ENCODE results near the gene NTSR1. TPM values are rescaled to one million over a fixed set of nuclear protein-coding genes. Genes with fewer than 3 reads are reported as not detected.

The NTSR1 gene
- total and polyA plus RNA-seq, 7 donors, result 0.01 to 0.08 (median 0.05) TPM; not detected in 3

DNA sequence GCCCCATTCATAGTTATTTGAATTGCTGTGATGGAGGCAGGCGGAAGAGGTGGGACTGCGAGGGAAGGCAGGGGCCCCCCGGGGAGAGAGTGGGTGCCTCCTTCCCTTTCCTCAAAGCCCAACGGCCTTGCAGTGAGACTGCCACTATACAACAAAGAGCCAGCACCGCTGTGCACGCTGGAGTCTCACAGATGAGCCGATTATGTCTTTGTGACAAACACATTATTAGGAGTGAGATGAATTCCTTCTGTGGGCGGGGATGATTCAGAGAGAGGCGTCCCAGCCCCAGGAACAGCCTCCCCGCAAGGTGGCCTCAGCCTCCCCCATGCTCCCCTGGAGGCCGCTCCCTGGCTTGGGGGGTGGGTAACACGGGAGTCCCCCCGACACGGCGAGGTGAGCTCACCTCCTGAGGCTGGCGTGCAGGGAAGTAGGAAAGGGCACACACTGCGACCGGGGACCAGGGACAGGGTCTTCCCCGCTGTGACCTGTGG, 26.7 kb downstream of the NTSR1 start:
- intact Hi-C loops (cut with DNase I), result no loop called here
- WGBS, 3 donors, result 72 to 79% (median 73%) methylated on average over 19 of the region's 19 CpGs
- DNase-seq (peak in 1 of 2 donors; percentile 34), ATAC-seq (no peak)
- peaks cover 0 to 68% (median 11%) of the 10 kb centered on the region in 3 donors for H3K27me3 ChIP-seq (ENCODE audit: insufficient read depth in 3 of 3, low read length in 2 of 3)
- no peaks in the 10 kb centered on the region for H3K9me3 ChIP-seq
- no peak overlapping the region for H3K27ac ChIP-seq
- H3K4me3 ChIP-seq, result no peak overlapping the region
- no peaks in the 10 kb centered on the region for H3K4me1 ChIP-seq
- TF ChIP-seq, protein P1, sequence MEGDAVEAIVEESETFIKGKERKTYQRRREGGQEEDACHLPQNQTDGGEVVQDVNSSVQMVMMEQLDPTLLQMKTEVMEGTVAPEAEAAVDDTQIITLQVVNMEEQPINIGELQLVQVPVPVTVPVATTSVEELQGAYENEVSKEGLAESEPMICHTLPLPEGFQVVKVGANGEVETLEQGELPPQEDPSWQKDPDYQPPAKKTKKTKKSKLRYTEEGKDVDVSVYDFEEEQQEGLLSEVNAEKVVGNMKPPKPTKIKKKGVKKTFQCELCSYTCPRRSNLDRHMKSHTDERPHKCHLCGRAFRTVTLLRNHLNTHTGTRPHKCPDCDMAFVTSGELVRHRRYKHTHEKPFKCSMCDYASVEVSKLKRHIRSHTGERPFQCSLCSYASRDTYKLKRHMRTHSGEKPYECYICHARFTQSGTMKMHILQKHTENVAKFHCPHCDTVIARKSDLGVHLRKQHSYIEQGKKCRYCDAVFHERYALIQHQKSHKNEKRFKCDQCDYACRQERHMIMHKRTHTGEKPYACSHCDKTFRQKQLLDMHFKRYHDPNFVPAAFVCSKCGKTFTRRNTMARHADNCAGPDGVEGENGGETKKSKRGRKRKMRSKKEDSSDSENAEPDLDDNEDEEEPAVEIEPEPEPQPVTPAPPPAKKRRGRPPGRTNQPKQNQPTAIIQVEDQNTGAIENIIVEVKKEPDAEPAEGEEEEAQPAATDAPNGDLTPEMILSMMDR (IDR thresholded peaks at IDR 0.05), result no peak
- no peaks in the 10 kb centered on the region for H3K36me3 ChIP-seq (ENCODE audit: insufficient read depth in 1 of 2, low read depth in 1 of 2)

DNA sequence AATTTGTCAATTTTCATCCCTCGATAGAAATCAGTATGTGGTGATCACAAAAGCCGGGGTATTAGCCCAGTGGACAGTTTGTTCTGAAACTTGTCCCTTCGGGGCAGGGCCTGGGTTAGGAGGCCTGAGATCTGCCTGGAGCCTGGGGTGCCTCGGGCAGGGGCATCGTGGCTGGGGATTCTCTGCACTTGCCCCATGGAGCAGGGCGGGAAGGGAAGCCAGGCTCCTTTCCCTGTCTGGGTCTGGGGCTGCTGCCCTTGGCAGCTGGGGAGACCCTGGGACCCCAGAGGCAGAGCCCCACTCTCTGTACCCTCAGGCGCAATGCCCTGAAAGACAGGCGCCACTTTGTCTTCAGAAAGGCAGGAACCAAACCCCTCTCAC, 27.4 kb downstream of the NTSR1 start:
- no peaks in the 10 kb centered on the region for H3K36me3 ChIP-seq (ENCODE audit: insufficient read depth in 1 of 2, low read depth in 1 of 2)
- H3K4me3 ChIP-seq, result no peak overlapping the region
- intact Hi-C loops (cut with DNase I), result no loop called here
- peaks cover 0 to 73% (median 16%) of the 10 kb centered on the region in 3 donors for H3K27me3 ChIP-seq (ENCODE audit: insufficient read depth in 3 of 3, low read length in 2 of 3)
- peak in 1 of 2 donors; percentile 28 for DNase-seq
- TF ChIP-seq, protein P1 (IDR thresholded peaks at IDR 0.05), result no peak
- ATAC-seq, result no peak
- H3K4me1 ChIP-seq, result no peaks in the 10 kb centered on the region
- no peak overlapping the region for H3K27ac ChIP-seq
- 89 to 93% (median 92%) methylated on average over 8 of the region's 8 CpGs for WGBS, 3 donors
- no peaks in the 10 kb centered on the region for H3K9me3 ChIP-seq

DNA sequence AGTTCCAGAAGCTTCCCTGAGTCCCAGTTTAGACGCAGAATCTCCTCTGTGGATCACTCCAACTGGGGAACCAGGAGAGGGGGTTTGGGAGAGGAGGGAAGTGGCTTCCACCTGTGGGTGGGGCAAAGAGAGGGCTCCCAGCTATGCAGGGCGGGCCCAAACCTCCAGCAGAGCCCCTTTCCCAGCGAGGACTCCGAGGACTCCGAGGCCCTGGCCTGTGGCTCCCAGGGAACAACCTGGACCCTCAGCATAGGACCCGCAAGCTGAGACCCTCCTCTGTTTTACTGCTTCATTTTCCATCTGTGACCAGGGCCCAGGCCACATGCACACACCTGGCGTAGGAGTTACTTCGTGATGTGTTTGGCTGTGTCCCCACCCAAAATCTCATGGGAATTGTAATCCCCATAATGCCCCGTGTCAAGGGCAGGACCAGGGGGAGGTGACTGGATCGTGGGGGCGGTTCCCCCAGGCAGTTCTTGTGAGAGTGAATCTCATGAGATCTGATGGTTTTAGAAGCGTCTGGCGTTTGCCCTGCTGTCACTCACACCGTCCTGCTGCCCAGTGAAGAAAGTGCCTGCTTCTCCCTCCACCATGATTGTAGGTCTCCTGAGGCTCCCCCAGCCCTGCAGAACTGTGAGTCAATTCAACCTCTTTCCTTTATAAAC, 27.9 kb downstream of the NTSR1 start:
- WGBS, 3 donors, result 81 to 82% (median 81%) methylated on average over 14 of the region's 14 CpGs
- no peak overlapping the region for H3K27ac ChIP-seq
- ATAC-seq, result no peak
- no peaks in the 10 kb centered on the region for H3K4me1 ChIP-seq
- no peaks in the 10 kb centered on the region for H3K36me3 ChIP-seq (ENCODE audit: insufficient read depth in 1 of 2, low read depth in 1 of 2)
- no peak for DNase-seq
- H3K4me3 ChIP-seq, result no peak overlapping the region
- TF ChIP-seq, protein P1 (IDR thresholded peaks at IDR 0.05), result no peak
- intact Hi-C loops (cut with DNase I), result no loop called here
- H3K27me3 ChIP-seq (ENCODE audit: insufficient read depth in 3 of 3, low read length in 2 of 3), result peaks cover 0 to 78% (median 16%) of the 10 kb centered on the region in 3 donors
- H3K9me3 ChIP-seq, result no peaks in the 10 kb centered on the region

DNA sequence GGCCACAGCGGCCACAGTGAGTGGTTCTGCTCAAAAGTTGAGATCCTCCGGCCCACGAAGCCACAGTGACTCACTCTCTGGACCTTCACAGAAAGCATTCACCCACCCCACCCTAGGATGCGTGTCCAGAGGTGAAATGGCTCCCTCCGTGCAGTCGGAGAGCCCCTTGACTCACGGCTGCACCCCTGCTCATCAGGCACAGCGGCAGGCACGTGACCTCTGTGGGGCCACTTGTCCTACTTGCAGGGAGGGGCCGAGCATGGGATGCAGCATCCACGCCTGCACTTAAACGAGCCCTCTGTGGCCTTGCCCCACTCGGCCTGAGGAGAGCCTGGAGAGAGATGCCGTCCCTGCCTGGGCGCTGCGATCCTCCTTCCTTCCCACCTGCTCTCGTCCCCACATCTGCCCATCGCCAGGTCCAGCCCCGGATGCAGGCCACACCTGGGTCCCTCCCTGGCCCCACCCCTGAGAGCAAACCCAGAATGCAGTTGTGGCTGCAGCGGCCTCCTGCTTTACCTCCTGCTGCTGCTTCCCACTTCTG, 28.7 kb downstream of the NTSR1 start:
- peaks cover 0 to 81% (median 20%) of the 10 kb centered on the region in 3 donors for H3K27me3 ChIP-seq (ENCODE audit: insufficient read depth in 3 of 3, low read length in 2 of 3)
- no peaks in the 10 kb centered on the region for H3K36me3 ChIP-seq (ENCODE audit: insufficient read depth in 1 of 2, low read depth in 1 of 2)
- intact Hi-C loops (cut with DNase I), result no loop called here
- no peak overlapping the region for H3K27ac ChIP-seq
- no peak for ATAC-seq
- no peak overlapping the region for H3K4me3 ChIP-seq
- H3K9me3 ChIP-seq, result no peaks in the 10 kb centered on the region
- 84 to 89% (median 88%) methylated on average over 19 to 20 of the region's 20 CpGs for WGBS, 3 donors
- H3K4me1 ChIP-seq, result no peaks in the 10 kb centered on the region
- TF ChIP-seq, protein P1 (IDR thresholded peaks at IDR 0.05), result no peak
- peak in 1 of 2 donors; percentile 31 for DNase-seq
